Prostate gland (tissue), 2 donors: ENCODE results near the gene TRPV3. TPM values are rescaled to one million over a fixed set of nuclear protein-coding genes. Genes with fewer than 3 reads are reported as not detected.

Experiments
- DNase-seq: peaks from one replicate; pipeline ENCODE4 v3.0.0-alpha.2; 2019; ENCODE audit warnings: low spot score
- H3K27ac ChIP-seq, 2 donors: fragments of 200-600 bp; sonication (generic); 2 replicates each; pipeline ENCODE4 v1.5.1; 2017 to 2019
- H3K27me3 ChIP-seq: fragments of 200-600 bp; sonication (generic); replicated peaks from 2 replicates; pipeline ENCODE4 v1.5.1; 2019; ENCODE audit not compliant: insufficient read depth
- H3K36me3 ChIP-seq, 2 donors: fragments of 200-600 bp; sonication (generic); 1 replicate in 1 of 2; 2 replicates in 1 of 2; pipeline versions ENCODE4 v1.5.1 to v1.8.1; 2017 to 2019
- H3K4me1 ChIP-seq: fragments of 200-600 bp; sonication (generic); replicated peaks from 2 replicates; pipeline ENCODE4 v1.5.1; 2019
- H3K4me3 ChIP-seq, 2 donors: fragments of 200-600 bp; sonication (generic); 2 replicates each; pipeline ENCODE4 v1.5.1; 2017 to 2019
- H3K9me3 ChIP-seq: fragments of 200-600 bp; sonication (generic); 2 replicates; pipeline ENCODE4 v1.5.1; 2017
- POLR2A ChIP-seq: fragments of 450-650 bp; IDR thresholded peaks from one replicate; pipeline ENCODE4 v1.6.1; 2016; ENCODE audit warnings: antibody characterized with exemption, mild to moderate bottlenecking
- POLR2AphosphoS5 ChIP-seq: sonication (generic); formaldehyde crosslinking; IDR thresholded peaks from one replicate; pipeline ENCODE4 v1.6.1; 2017; ENCODE audit warnings: antibody characterized with exemption
- WGBS: methylation state at CpG from one replicate; pipeline ENCODE4 v1.1.5; 2018; 5-methylcytosine and 5-hydroxymethylcytosine counted together
- intact Hi-C: fragments of 100-400 bp; cut with DNase I; formaldehyde crosslinking; loops from one replicate; pipeline ENCODE4 v1.14.2; 2022
- total RNA-seq, 2 donors: library from RNA; depleted of rRNA; stranded (reverse); fragments of >200 nt; gene quantifications; one replicate each; pipeline ENCODE4 v1.1.0, GENCODE V29; 2016
- TF ChIP-seq, protein P1 (sequence below), 4 experiments: fragments of 200-600 bp in 2 of 4; fragments of 450-650 bp in 2 of 4; sonication (generic) in 2 of 4; IDR thresholded peaks; 1 replicate in 3 of 4; 2 replicates in 1 of 4; pipeline ENCODE4 v1.5.1; 2016 to 2019; ENCODE audit warnings: antibody characterized with exemption in 4 of 4, mild to moderate bottlenecking in 2 of 4, moderate library complexity in 2 of 4

TRPV3 gene
- total RNA-seq, 2 donors from 2014 or later, result 10.5 TPM; not detected in 1

DNA sequence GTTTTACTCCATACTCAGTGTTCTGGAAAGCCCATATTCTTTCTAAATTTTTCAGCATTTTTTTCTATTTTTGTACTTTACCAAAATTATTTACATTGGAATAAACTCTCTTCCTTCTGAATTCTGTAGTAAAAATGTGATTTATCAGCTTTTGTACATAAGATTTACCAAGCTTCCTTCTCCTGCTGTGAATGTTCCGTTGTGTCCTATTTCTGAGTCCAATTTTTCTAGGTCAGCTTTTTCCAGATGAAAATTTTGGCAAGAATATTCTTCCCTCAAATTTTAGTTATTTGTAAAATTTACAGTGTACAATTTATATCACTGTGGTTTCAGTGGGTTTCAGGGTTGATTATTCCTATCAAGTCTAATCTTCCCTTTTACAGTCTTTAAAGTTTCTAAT lies 54.3 kb downstream of the TRPV3 start:
- WGBS, result 53% methylated on average over 1 of the region's 1 CpG
- H3K36me3 ChIP-seq, result no peaks in the 10 kb centered on the region
- H3K27ac ChIP-seq, result no peak overlapping the region
- DNase-seq, result no peak
- intact Hi-C loops, result no loop called here
- no peaks in the 10 kb centered on the region for H3K9me3 ChIP-seq
- H3K27me3 ChIP-seq, result no peaks in the 10 kb centered on the region
- H3K4me1 ChIP-seq, result no peaks in the 10 kb centered on the region
- H3K4me3 ChIP-seq, result no peak overlapping the region
- TF ChIP-seq, protein P1, sequence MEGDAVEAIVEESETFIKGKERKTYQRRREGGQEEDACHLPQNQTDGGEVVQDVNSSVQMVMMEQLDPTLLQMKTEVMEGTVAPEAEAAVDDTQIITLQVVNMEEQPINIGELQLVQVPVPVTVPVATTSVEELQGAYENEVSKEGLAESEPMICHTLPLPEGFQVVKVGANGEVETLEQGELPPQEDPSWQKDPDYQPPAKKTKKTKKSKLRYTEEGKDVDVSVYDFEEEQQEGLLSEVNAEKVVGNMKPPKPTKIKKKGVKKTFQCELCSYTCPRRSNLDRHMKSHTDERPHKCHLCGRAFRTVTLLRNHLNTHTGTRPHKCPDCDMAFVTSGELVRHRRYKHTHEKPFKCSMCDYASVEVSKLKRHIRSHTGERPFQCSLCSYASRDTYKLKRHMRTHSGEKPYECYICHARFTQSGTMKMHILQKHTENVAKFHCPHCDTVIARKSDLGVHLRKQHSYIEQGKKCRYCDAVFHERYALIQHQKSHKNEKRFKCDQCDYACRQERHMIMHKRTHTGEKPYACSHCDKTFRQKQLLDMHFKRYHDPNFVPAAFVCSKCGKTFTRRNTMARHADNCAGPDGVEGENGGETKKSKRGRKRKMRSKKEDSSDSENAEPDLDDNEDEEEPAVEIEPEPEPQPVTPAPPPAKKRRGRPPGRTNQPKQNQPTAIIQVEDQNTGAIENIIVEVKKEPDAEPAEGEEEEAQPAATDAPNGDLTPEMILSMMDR (IDR thresholded peaks at IDR 0.05), result no peak

DNA sequence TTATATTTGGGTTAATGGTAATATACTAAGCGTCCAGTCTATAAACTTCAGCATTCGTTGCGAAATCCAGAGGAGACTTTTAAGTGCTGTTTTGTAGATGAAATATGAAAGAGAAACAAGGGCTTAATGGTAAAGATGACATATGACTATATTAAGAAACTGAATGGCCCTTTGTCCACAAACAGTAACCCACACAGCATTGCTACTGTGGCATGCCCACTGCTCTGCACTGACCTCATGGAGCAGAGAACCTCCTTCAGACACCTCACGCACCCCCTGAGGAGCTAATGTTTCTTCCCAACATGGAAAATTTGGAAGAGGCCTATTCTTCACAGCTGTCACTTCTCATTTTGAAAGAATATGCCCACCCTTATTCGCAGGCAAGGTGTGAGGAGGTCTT lies 55.1 kb downstream of the TRPV3 start:
- Histone ChIP-seq H3K4me1 (no peaks in the 10 kb centered on the region), H3K27ac (no peak overlapping the region), H3K9me3 (no peaks in the 10 kb centered on the region), H3K27me3 (no peaks in the 10 kb centered on the region), H3K4me3 (no peak overlapping the region), H3K36me3 (no peaks in the 10 kb centered on the region)
- WGBS, result 66% methylated on average over 5 of the region's 5 CpGs
- intact Hi-C loops, result no loop called here
- DNase-seq, result no peak
- TF ChIP-seq POLR2A, result no peak
- TF ChIP-seq, protein P1 (IDR thresholded peaks at IDR 0.05), result no peak
- TF ChIP-seq POLR2AphosphoS5, result no peak

DNA sequence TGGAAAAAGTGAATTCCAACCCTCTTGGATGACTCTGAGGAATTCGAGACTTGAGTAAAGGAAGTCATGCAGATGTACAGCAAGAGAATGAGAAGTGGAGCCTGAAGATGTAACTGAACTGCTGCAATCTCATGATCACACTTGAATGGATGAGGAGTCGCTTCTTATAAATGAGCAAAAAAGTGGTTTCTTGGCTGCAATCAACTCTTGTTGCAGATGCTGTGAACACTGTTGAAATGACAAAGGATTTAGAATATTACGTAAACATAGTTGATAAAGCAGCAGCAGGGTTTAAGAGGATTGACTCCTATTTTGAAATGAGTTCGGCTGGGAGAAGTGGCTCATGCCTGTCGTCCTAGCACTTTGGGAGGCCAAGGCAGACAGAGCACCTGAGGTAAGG lies 56.3 kb downstream of the TRPV3 start:
- no peak overlapping the region for H3K4me3 ChIP-seq
- WGBS, result 81% methylated on average over 5 of the region's 5 CpGs
- no peaks in the 10 kb centered on the region for H3K4me1 ChIP-seq
- no peaks in the 10 kb centered on the region for H3K27me3 ChIP-seq
- H3K36me3 ChIP-seq, result no peaks in the 10 kb centered on the region
- no peak overlapping the region for H3K27ac ChIP-seq
- no peaks in the 10 kb centered on the region for H3K9me3 ChIP-seq
- intact Hi-C loops, result no loop called here
- TF ChIP-seq, protein P1 (IDR thresholded peaks at IDR 0.05), result no peak
- no peak for DNase-seq

DNA sequence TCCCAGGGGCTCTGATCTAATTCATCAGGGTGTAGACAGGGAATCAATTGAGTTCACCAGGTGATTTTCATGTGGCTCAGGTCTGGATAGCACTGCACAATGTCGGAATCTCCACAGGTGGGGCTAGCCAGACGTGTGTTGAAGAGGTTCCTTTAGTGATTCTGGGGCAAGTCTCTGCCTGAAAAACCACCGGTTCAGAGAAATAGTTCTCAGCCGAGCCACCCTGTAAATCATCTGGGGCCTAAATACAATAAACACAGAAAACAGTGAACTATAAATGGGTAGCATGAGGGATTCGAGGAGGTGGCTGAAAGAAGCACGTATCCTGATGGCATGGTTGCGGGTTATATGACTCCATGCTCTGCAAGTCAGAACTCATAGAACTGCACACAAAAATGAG lies 60.5 kb downstream of the TRPV3 start:
- TF ChIP-seq POLR2AphosphoS5, result no peak
- TF ChIP-seq, protein P1 (IDR thresholded peaks at IDR 0.05), result no peak
- TF ChIP-seq POLR2A, result no peak
- H3K36me3 ChIP-seq, result no peaks in the 10 kb centered on the region
- no peaks in the 10 kb centered on the region for H3K9me3 ChIP-seq
- no peak for DNase-seq
- no peak overlapping the region for H3K27ac ChIP-seq
- H3K27me3 ChIP-seq, result no peaks in the 10 kb centered on the region
- WGBS, result 44% methylated on average over 7 of the region's 7 CpGs
- H3K4me3 ChIP-seq, result no peak overlapping the region
- no peaks in the 10 kb centered on the region for H3K4me1 ChIP-seq
- intact Hi-C loops, result no loop called here

DNA sequence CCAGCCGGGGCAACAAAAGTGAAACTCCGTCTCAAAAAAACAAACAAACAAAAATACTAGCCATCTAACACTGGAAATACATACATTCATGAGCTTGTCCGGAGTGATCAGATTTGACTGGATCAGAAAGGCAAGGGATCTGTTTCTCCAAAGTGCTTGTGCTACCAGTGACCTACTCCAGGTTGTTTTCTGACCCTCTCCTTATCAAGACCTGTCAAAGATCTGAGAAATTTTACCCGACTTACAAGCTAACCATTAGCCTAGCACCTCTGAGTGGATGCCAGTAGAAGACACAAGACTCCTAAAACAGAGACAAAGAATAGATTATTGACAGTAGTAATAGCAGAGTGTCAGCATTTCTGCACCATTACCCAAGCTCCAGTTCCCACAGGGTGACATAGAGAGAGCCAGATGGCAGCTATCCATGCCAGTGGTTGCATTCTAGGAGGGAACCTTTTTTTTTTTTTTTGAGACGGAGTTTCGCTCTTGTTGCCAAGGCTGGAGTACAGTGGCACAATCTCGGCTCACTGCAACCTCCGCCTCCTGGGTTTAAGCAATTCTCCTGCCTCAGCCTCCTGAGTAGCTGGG lies 72.0 kb downstream of the TRPV3 start:
- intact Hi-C loops, result no loop called here
- no peaks in the 10 kb centered on the region for H3K4me1 ChIP-seq
- no peaks in the 10 kb centered on the region for H3K9me3 ChIP-seq
- no peak overlapping the region for H3K27ac ChIP-seq
- no peaks in the 10 kb centered on the region for H3K36me3 ChIP-seq
- no peak for DNase-seq
- no peak for TF ChIP-seq POLR2AphosphoS5
- H3K4me3 ChIP-seq, result no peak overlapping the region
- WGBS, result 82% methylated on average over 8 of the region's 8 CpGs
- no peaks in the 10 kb centered on the region for H3K27me3 ChIP-seq
